NCI-H146 treated with DMSO at 0.1 percent for 48 hours (cell line): ENCODE results near the gene SLC10A1.
"Not testable (repeated sequence)": the region's sequence is repeated elsewhere in the genome, so short reads cannot be mapped to it uniquely, and the experiment has no call there.

Source experiments
- DNase-seq: peaks from one replicate; lab custom pipeline; 2025; ENCODE audit not compliant: unreplicated experiment; lab: John Stamatoyannopoulos, UW

SLC10A1 gene

GRCh38 chr14:69796797-69797500 lies at the start of gene SLC10A1:
Gene SLC10A1, minus strand, starts transcription at chr14:69797241. Its CDS starts 86 bp downstream, at chr14:69797155.
- DNase-seq = no peak

GRCh38 chr14:69845787-69846186 lies 48.7 kb upstream of the SLC10A1 start:
- DNase-seq = peak; percentile 9

DNA sequence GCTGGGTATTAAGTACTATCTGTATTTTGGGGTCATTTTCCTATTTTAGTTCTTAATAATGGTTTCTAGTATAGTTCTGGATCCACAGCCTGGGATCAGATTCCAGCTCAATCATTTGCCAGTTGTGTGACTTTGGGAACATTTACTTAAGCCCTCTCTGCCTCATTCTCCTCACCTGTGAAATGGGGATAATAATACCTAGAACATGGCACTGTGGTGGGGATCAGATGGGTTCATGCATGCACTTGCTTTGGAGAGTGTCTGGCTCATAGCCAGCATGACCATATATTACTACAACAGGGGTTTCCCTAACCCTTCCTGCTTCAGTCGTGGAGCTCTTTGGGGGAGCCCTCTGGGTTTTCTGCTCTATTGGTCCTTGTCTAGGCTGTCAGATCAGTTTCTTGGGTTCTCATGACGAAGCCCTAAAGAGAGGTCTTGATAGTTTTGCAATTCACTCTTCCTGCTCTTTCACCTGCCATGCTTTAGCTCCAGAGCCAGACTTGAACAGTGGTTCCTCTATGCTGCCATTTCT lies 48.1 kb upstream of the SLC10A1 start:
- no peak for DNase-seq

GRCh38 chr14:69844171-69844570 lies 47.1 kb upstream of the SLC10A1 start:
- no peak for DNase-seq

GRCh38 chr14:69842686-69843420 lies 45.8 kb upstream of the SLC10A1 start:
- DNase-seq = peak; percentile 92

DNA sequence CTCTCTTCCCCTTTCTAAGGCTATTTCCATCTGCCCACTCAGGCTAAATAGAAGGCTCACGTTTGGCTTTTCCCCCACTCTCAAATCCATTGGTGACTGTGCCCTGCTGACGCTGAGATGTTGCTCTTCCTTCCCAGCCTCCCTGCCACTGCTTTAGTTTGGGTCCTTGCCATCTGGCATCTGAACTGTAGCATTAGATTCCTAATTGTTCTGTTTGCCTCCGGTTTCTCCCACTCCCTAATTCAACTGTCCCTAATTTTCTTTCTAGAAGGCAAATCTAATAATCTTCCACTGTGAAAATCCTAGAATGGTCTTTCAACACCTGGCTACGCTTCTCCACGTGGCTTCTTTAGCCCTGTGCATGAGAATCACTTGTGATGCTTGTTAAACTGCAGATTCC lies 44.6 kb upstream of the SLC10A1 start:
- DNase-seq = no peak

- DNase-seq = no peak
Measured at GRCh38 chr14:69839661-69840060, 42.6 kb upstream of the SLC10A1 start.

DNA sequence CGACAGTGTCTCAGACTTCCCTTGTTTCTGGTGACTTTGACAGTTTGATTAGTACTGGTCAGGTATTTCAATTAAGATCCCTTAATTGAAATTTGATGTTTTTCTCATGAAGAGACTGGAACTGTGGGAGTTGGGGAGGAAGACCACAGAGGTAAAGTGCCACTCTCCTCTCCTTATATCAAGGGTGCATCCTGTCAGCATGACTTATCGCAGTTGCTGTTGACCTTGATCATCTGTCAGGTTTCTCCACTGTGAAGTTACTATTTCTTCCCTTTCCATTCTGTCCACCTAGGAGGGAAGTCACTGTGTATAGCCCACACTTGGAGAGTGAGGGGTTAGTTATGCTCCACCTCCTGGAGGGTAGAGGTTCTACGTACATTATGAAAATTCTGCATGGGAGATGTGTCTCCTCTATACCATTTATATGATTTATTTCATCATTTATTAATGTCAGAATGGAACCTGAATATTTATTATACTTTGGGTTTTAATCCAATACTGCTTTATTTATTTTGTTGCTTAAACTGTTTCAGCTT lies 41.9 kb upstream of the SLC10A1 start:
- DNase-seq = no peak

DNA sequence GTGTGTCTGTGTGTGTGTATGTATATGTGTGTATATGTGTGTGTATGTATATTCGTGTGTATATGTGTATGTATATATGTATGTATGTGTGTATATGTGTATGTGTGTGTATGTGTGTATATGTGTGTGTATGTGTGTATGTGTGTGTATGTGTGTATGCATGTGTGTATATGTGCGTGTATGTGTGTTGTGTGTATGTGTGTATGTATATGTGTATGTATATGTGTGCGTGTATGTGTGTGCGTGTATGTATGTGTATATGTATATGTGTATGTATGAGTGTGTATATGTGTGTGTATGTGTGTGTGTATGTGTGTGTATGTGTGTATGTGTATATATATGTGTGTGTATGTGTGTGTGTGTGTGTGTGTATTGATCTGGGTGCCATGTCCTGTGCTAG lies 31.8 kb upstream of the SLC10A1 start:
- no peak for DNase-seq

GRCh38 chr14:69828354-69828753 lies 31.3 kb upstream of the SLC10A1 start:
- no peak for DNase-seq

DNA sequence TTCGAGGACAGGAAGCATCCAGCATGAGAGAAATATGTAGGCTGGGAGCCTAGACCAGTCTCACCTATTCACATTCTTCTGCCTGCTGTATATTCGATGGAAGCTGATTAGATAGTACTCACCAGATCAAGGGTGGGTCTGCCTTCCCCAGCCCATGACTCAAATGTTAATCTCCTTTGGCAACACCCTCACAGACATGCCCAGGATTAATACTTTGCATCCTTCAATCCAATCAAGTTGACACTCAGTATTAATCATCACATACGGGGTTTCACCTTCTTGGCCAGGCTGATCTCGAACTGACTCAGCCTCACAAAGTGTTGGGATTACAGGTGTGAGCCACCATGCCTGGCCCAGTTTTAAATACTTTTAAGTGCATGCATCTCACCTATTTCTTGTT lies 30.5 kb upstream of the SLC10A1 start:
- DNase-seq = no peak

- DNase-seq = no peak
Measured at GRCh38 chr14:69822456-69822855, 25.4 kb upstream of the SLC10A1 start.

- no peak for DNase-seq
Measured at GRCh38 chr14:69820991-69821390, 23.9 kb upstream of the SLC10A1 start.

GRCh38 chr14:69819607-69820006 lies 22.6 kb upstream of the SLC10A1 start:
- no peak for DNase-seq

DNA sequence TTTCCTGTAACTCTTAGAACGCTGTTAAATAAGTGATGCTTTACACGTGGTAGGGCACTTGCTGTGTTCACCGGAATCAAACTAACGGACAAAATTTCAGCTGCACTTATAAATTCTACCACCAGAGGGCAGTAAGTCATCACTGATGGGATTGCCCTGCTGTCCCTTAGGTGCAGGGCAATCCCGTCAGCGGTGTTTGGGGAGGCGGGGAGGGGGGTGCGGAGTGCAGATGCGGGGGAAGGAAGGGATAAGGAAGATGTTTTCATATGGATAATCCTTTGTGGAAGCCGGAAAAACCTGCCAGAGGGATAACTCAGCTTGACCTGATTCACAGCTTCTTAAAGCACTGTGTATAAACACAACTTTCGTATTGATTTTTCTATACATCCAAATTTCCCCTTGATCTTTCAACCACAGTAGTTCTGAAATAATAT lies 21.7 kb upstream of the SLC10A1 start:
- peak; percentile 24 for DNase-seq

- DNase-seq = no peak
Measured at GRCh38 chr14:69816216-69816615, 19.2 kb upstream of the SLC10A1 start.

DNA sequence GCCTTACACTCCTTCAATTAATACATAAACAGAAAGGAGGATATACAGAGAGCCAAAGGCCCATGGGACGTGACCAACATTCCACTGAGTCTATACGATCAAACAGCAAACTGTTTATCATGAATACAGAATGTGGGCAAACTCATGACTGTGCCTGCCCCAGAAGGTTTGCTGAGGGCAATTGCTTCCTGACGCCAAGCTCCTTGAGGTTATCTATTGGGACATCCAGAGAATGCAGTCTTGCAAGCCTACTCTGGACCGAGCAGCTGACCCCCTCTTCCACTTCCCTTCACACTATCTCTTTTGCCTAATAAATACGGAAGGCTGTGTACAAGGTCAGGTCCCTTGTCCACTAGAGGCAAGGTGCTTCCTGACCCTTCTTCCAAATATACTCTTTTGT lies 18.5 kb upstream of the SLC10A1 start:
- no peak for DNase-seq

GRCh38 chr14:69814397-69814796 lies 17.4 kb upstream of the SLC10A1 start:
- DNase-seq = no peak

DNA sequence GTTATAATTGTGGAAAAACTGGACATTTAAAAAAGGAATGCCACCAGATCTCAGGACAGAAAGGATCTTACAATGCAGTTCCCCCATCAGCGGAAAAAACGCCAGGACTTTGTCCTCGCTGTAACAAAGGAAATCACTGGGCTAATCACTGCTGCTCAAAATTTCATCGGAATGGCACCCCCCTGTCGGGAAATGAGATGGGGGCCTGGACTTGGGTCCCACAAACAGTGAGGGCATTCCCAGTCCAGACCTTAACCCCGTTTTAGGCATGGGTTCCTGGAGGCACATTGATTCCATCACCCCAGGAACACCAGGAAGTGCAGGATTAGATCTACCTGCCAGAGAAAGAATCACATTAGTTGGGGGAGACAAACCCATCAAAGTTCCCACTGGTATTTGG lies 16.3 kb upstream of the SLC10A1 start:
- DNase-seq = not testable (repeated sequence)

DNA sequence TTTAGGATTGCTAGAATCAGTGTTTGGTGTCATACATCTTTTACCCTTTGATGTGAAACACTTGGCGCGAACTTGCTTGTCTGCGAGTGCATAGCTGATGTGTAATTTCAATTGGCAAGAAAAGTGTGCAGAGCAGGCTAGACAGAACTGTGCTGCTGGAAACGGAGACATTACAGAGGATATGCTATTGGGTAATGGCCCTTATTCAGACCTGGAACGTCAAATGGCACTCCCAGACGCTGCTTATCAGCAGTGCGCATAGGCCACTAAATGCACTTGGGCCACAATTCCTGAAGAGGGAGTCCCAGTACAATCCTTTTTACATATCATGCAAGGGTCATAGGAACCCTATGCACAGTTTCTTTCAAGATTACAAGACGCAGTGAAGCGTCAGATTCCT lies 15.7 kb upstream of the SLC10A1 start:
- no peak for DNase-seq

DNA sequence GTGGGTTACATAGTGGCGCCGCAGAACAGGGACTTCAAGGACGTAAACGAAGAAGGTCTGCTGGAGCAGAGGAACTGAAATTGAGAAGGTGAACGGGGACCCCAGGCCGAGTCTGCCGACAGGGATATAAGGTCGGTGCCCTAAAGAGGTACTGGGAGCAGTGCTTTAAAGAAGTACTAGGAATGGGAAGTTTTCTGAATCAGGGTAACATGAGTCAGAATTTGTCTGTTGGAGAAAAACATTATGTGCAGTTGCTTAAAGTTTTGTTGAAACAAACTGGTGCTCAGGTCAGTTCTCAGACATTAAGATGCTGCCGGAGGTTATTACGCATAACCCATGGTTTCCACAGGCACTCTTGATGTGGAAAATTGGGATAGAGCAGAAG lies 14.8 kb upstream of the SLC10A1 start:
- no peak for DNase-seq

DNA sequence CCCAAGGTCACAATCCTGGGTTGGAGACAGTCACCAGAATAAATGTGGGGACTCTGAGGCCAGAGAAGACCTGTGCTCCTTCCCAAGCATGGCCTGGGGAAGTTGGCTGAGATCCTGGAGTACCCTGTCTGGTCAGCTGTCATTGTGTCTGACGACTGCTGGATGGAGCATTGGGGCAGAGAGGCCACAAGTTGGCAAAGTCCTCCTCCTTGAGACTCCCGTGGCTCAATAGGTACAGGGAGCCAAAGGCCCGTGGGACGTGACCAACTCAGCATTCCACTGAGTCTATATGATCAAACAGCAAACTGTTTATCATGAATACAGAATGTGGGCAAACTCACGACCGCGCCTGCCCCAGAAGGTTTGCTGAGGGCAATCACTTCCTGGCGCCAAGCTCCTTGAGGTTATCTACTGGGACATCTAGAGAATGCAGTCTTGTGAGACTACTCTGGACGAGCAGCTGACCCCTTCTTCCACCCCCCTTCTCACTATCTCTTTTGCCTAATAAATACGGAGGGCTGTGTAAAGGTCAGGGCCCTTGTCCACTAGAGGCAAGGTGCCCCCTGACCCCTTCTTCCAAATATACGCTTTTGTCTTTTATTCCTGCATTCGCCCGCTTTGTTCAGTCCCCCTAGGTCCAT lies 14.3 kb upstream of the SLC10A1 start:
- DNase-seq = no peak
